CD14-positive monocyte (primary cell): ENCODE data around the gene PDE4D. TPM values are rescaled to one million over a fixed set of nuclear protein-coding genes. Genes with fewer than 3 reads are reported as not detected.

Experiments used
- DNase-seq, 3 donors: peaks; one replicate each; pipeline ENCODE4 v3.0.0-alpha.2; 2011 to 2022
- H2AFZ ChIP-seq: 2 replicates; pipeline ENCODE4 v1.6.0; 2012; ENCODE audit warnings: mild to moderate bottlenecking, low read depth, low read length, inconsistent platforms; ENCODE audit not compliant: insufficient read depth, poor library complexity, severe bottlenecking
- H3K27ac ChIP-seq, 2 donors: 1 replicate in 1 of 2; 2 replicates in 1 of 2; pipeline ENCODE4 v1.5.1; 2012 to 2013; ENCODE audit warnings: low read length in 2 of 2, control low read depth in 1 of 2, inconsistent platforms in 1 of 2, low read depth in 1 of 2, mild to moderate bottlenecking in 1 of 2
- H3K27me3 ChIP-seq, 2 donors: one replicate each; pipeline versions ENCODE4 v1.6.0 to v1.6.1; 2011 to 2013; ENCODE audit warnings: low read length in 2 of 2; ENCODE audit not compliant: control insufficient read depth in 2 of 2, insufficient read depth in 2 of 2
- H3K36me3 ChIP-seq, 2 donors: replicated peaks in 1 of 2; 1 replicate in 1 of 2; 2 replicates in 1 of 2; pipeline versions ENCODE4 v1.5.1 to v1.6.1; 2012 to 2013; ENCODE audit warnings: low read length in 2 of 2, control low read depth in 1 of 2, inconsistent platforms in 1 of 2, mild to moderate bottlenecking in 1 of 2; ENCODE audit not compliant: insufficient read depth in 2 of 2, control insufficient read depth in 1 of 2
- H3K4me1 ChIP-seq, 2 donors: 1 replicate in 1 of 2; 2 replicates in 1 of 2; pipeline versions ENCODE4 v1.5.1 to v1.6.1; 2012 to 2013; ENCODE audit warnings: low read length in 2 of 2, control low read depth in 1 of 2, inconsistent platforms in 1 of 2, mild to moderate bottlenecking in 1 of 2, moderate library complexity in 1 of 2; ENCODE audit not compliant: insufficient read depth in 2 of 2, control insufficient read depth in 1 of 2
- H3K4me2 ChIP-seq: replicated peaks from 2 replicates; pipeline ENCODE3; 2012; ENCODE audit warnings: low read length, moderate library complexity, mild to moderate bottlenecking; ENCODE audit not compliant: poor library complexity, severe bottlenecking; ENCODE audit errors: extremely low read depth
- H3K4me3 ChIP-seq, 3 experiments: fragments of 200-600 bp in 1 of 3; sonication (generic) in 1 of 3; replicated peaks in 1 of 3; 1 replicate in 2 of 3; 2 replicates in 1 of 3; pipeline ENCODE4 v1.5.1; 2011 to 2013; ENCODE audit warnings: low read length in 3 of 3, mild to moderate bottlenecking in 3 of 3, control low read depth in 2 of 3, low read depth in 2 of 3, inconsistent platforms in 1 of 3, moderate library complexity in 1 of 3
- H3K79me2 ChIP-seq: 2 replicates; pipeline ENCODE4 v1.6.0; 2012; ENCODE audit warnings: mild to moderate bottlenecking, control low read depth, inconsistent platforms, low read length, moderate library complexity; ENCODE audit not compliant: insufficient read depth
- H3K9ac ChIP-seq: 2 replicates; pipeline ENCODE4 v1.6.0; 2017; ENCODE audit warnings: low read length, mild to moderate bottlenecking; ENCODE audit not compliant: insufficient read depth, poor library complexity, severe bottlenecking
- H3K9me3 ChIP-seq, 2 donors: replicated peaks in 1 of 2; 1 replicate in 1 of 2; 2 replicates in 1 of 2; pipeline versions ENCODE4 v1.5.1 to v1.6.1; 2012 to 2013; ENCODE audit warnings: low read length in 2 of 2, control low read depth in 1 of 2; ENCODE audit not compliant: control insufficient read depth in 1 of 2, insufficient read depth in 1 of 2
- H4K20me1 ChIP-seq: 2 replicates; pipeline ENCODE4 v1.6.0; 2012; ENCODE audit warnings: mild to moderate bottlenecking, low read length, control low read depth, moderate library complexity; ENCODE audit not compliant: insufficient read depth
- H3K27ac Mint-ChIP-seq, 7 donors: one replicate each; pipeline ENCODE4 v1.8.0; 2020; ENCODE audit warnings: mild to moderate bottlenecking in 7 of 7, mixed read lengths in 7 of 7, moderate library complexity in 6 of 7, inconsistent platforms in 2 of 7
- H3K27me3 Mint-ChIP-seq, 3 donors: one replicate each; pipeline ENCODE4 v1.8.0; 2021 to 2022; ENCODE audit warnings: low read depth in 3 of 3, mild to moderate bottlenecking in 3 of 3, mixed read lengths in 3 of 3, moderate library complexity in 3 of 3, inconsistent platforms in 1 of 3
- H3K36me3 Mint-ChIP-seq, 2 donors: one replicate each; pipeline ENCODE4 v1.8.0; 2020; ENCODE audit warnings: mixed read lengths in 2 of 2, inconsistent platforms in 1 of 2, mild to moderate bottlenecking in 1 of 2
- H3K4me1 Mint-ChIP-seq: one replicate; pipeline ENCODE4 v1.8.0; 2020; ENCODE audit warnings: mild to moderate bottlenecking, mixed read lengths
- H3K4me3 Mint-ChIP-seq, 2 donors: one replicate each; pipeline ENCODE4 v1.8.0; 2020; ENCODE audit warnings: mild to moderate bottlenecking in 2 of 2, mixed read lengths in 2 of 2, moderate library complexity in 1 of 2
- H3K9me3 Mint-ChIP-seq, 7 donors: one replicate each; pipeline ENCODE4 v1.8.0; 2020 to 2022; ENCODE audit warnings: mixed read lengths in 7 of 7, mild to moderate bottlenecking in 6 of 7, moderate library complexity in 6 of 7, inconsistent platforms in 2 of 7
- WGBS: methylation state at CpG from one replicate; pipeline ENCODE4 v1.1.5; 2013; ENCODE audit warnings: missing lambda C conversion rate; ENCODE audit not compliant: insufficient coverage; 5-methylcytosine and 5-hydroxymethylcytosine counted together
- intact Hi-C, 2 donors: fragments of 100-400 bp; cut with micrococcal nuclease; formaldehyde crosslinking; loops; one replicate each; pipeline versions ENCODE4 v1.15.0 to v1.15.1; 2023
- polyA plus RNA-seq, 3 donors: library from polyadenylated mRNA; depleted of rRNA in 1 of 3; unstranded in 2 of 3; stranded (reverse) in 1 of 3; fragments of 300-500 nt in 2 of 3; fragments of >200 nt in 1 of 3; fragmentation: Illumina TruSeq in 2 of 3; gene quantifications; 1 replicate in 2 of 3; 2 replicates in 1 of 3; pipeline ENCODE4 v1.2.3, GENCODE V29; 2012 to 2021
- TF ChIP-seq, protein P1 (sequence below): fragments of 200-600 bp; IDR thresholded peaks from one replicate; pipeline ENCODE4 v1.8.0; 2022; ENCODE audit warnings: antibody characterized with exemption, mild to moderate bottlenecking

The PDE4D gene
- polyA plus RNA-seq, 3 donors, result 1.9 to 3.4 (median 2.8) TPM

- TF ChIP-seq, protein P1, sequence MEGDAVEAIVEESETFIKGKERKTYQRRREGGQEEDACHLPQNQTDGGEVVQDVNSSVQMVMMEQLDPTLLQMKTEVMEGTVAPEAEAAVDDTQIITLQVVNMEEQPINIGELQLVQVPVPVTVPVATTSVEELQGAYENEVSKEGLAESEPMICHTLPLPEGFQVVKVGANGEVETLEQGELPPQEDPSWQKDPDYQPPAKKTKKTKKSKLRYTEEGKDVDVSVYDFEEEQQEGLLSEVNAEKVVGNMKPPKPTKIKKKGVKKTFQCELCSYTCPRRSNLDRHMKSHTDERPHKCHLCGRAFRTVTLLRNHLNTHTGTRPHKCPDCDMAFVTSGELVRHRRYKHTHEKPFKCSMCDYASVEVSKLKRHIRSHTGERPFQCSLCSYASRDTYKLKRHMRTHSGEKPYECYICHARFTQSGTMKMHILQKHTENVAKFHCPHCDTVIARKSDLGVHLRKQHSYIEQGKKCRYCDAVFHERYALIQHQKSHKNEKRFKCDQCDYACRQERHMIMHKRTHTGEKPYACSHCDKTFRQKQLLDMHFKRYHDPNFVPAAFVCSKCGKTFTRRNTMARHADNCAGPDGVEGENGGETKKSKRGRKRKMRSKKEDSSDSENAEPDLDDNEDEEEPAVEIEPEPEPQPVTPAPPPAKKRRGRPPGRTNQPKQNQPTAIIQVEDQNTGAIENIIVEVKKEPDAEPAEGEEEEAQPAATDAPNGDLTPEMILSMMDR, result no peak
- Histone ChIP-seq H3K9ac (no peak overlapping the region), H3K4me1 (no peaks in the 10 kb centered on the region), H4K20me1 (no peaks in the 10 kb centered on the region), H3K4me2 (no peak overlapping the region), H3K27ac (no peak overlapping the region), H2AFZ (no peak overlapping the region), H3K4me3 (no peak overlapping the region), H3K79me2 (no peaks in the 10 kb centered on the region), H3K9me3 (no peaks in the 10 kb centered on the region), H3K27me3 (no peaks in the 10 kb centered on the region), H3K36me3 (no peaks in the 10 kb centered on the region)
- WGBS, result 77% methylated on average over 7 of the region's 7 CpGs
- Mint-ChIP-seq H3K27me3 (no peaks in the 10 kb centered on the region), H3K4me3 (no peak overlapping the region), H3K36me3 (peaks cover 3 to 6% of the 10 kb centered on the region in 2 donors), H3K27ac (peak overlapping the region in 3 of 7 donors; percentile 4 to 17 (median 8)), H3K9me3 (peaks cover 0 to 3% (median 0%) of the 10 kb centered on the region in 7 donors), H3K4me1 (no peaks in the 10 kb centered on the region)
- intact Hi-C loops, result no loop called here
- no peak for DNase-seq
Observed at GRCh38 chr5:59021837-59022514, 871.5 kb downstream of the PDE4D start.

DNA sequence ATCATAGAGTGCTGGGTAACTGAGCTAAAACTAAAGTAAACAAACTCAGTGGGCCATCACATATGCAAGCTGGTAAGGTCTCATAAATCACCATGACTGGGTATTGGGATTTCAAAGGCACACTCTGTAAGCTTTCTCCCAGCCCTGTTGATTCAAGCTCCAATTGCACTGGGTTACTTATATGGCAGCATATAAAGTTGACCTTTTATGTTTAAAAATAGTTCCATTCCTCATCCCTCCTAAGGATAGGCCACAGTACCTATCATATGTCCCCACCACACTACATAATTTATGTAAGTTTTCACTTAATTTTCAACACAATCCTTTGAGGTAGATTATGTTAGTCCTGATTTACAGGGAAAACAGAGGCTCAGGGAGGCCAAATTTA lies 872.2 kb downstream of the PDE4D start:
- no peaks in the 10 kb centered on the region for H3K27me3 ChIP-seq
- no peak overlapping the region for H3K4me2 ChIP-seq
- no peaks in the 10 kb centered on the region for H3K9me3 ChIP-seq
- no peaks in the 10 kb centered on the region for H3K27me3 Mint-ChIP-seq
- H3K4me3 Mint-ChIP-seq, result no peak overlapping the region
- H3K4me3 ChIP-seq, result no peak overlapping the region
- no peak overlapping the region for H2AFZ ChIP-seq
- H3K9ac ChIP-seq, result no peak overlapping the region
- intact Hi-C loops, result no loop called here
- H3K4me1 ChIP-seq, result no peaks in the 10 kb centered on the region
- no peak overlapping the region for H3K27ac ChIP-seq
- no peaks in the 10 kb centered on the region for H3K79me2 ChIP-seq
- no peaks in the 10 kb centered on the region for H4K20me1 ChIP-seq
- no peak overlapping the region for H3K27ac Mint-ChIP-seq
- TF ChIP-seq, protein P1, result no peak
- DNase-seq, result no peak
- H3K9me3 Mint-ChIP-seq, result peaks cover 0 to 3% (median 0%) of the 10 kb centered on the region in 7 donors
- H3K4me1 Mint-ChIP-seq, result no peaks in the 10 kb centered on the region
- peaks cover 6 to 13% of the 10 kb centered on the region in 2 donors for H3K36me3 Mint-ChIP-seq
- no peaks in the 10 kb centered on the region for H3K36me3 ChIP-seq
